A172 (cell line): ENCODE data around the gene TCFL5. TPM values are rescaled to one million over a fixed set of nuclear protein-coding genes. Genes with fewer than 3 reads are reported as not detected.
"Not testable (repeated sequence)": the region's sequence is repeated elsewhere in the genome, so short reads cannot be mapped to it uniquely, and the experiment has no call there.

Experiments used
- DNase-seq: peaks from one replicate; pipeline ENCODE4 v3.0.0-alpha.2; 2015; ENCODE audit warnings: low spot score
- total RNA-seq: library from RNA; depleted of rRNA; stranded (reverse); fragments of >200 nt; shearing (Covaris generic); gene quantifications from 2 replicates; pipeline ENCODE4 v1.2.3, GENCODE V29; 2014

Gene TCFL5
- total RNA-seq, 1 experiment from 2014 or later = 23.7 TPM

DNA sequence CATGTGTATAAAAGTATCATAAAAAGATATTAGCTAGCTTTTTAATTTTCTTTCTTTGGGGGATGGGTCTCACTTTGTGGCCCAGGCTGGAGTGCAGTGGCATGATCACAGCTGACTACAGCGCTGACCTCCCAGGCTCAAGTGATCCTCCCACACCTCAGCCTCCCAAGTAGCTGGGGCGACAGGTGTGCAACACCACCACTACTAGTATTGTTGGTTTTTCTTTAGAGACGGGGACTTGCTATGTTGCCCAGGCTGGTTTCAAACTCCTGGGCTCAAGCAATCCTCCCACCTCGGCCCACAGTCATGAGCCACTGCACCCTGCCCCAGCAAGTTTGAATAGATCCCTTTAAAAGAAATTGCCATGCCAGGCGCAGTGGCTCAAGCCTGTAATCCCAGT, 6.5 kb downstream of the TCFL5 start:
- no peak for DNase-seq

DNA sequence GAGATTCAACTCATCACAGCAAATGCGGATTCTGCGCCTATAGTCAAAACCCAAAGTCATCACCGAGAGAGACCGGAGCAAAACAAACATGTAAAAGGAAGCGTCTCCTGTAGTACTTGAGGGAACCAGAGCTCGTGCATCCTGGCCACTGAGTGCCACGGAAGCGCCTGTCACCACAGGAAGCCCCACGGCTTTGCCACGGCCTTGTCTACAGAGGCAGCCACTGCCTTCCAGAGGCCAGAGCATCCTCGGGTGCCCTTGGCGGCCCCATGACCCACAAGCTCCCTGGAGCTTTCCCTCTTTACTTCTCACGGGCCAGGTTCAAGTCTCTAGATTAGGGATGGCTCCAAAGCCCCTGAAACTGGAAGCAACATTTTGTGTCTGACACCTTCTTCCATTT, 7.5 kb downstream of the TCFL5 start:
- DNase-seq = no peak

DNA sequence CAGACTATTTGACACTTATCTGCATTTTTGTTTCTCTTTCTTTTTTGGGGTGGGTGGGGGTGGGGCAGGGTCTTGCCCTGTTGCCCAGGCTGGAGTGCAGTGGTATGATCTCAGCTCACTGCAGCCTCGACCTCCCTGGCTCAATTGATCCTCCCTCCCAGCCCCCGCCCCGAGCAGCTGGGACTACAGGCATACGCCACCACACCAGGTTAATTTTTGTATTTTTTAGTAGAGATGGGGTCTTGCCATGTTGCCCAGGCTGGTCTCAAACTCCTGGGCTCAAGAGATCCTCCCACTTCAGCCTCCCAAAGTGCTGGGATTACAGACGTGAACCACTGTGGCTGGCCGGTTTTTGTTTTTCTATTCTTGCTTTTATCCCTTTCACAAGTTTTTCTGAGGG, 8.3 kb downstream of the TCFL5 start:
- DNase-seq = not testable (repeated sequence)

DNA sequence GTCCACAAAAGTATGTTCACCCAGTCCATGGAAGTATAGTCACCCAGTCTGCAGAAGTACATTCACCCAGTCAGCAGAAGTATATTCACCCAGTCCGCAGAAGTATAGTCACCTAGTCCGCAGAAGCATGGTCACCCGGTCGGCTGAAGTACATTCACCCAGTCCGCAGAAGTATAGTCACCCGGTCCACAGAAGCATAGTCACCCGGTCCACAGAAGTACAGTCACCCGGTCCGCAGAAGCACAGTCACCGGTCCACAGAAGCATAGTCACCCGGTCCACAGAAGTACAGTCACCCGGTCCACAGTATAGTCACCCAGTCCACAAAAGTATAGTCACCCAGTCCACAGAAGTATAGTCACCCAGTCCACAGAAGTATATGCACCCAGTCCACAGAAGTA, 8.8 kb downstream of the TCFL5 start:
- no peak for DNase-seq

DNA sequence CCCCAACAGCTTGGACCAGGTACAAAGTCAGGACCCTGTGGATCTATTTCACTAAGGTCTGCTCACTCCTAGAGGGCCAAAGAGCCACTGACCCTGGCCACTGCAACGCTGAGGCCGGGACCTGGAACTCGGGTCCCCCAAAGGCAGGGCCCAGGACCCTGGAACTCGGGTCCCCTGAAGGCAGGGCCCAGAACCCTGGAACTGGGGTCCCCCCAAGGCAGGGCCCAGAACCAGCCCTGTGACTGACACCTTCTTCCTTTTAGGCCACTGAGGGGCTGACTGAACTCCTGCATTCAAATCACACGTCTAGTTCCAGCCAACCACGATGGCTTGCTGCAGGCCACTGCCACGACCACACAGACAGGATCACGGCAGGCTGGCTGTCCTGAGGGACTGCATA, 9.4 kb downstream of the TCFL5 start:
- no peak for DNase-seq

DNA sequence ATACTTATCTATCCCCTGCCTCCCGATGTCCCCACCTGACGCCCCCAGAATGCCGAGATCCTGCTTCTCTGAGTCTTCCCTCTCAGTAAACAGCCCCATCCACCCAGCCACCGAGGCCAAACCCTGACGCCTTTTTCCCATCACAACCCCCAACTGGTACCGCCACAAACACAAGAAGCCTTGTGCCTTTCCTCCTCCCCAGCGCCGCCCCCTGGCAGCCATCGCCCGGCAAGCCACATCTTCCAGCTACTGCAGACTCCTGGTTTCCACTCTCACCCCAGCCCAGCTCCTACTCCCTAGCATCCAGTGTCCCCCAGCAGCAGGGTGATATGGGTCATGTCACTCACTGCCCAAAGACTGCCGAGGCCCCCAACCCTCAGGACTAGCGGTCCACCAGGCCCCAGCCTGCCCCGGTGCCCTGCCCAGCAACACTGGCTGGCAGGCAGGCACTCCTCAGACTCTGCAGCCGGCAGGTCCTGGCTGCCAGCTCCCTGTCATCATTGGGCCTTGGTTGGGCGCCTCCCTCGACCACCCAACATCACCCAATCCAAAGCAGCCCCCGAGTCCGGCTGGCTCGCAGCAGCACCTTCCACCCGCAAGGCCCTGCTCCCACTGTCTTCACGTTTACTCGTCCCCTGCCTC, 11.2 kb downstream of the TCFL5 start:
- no peak for DNase-seq

DNA sequence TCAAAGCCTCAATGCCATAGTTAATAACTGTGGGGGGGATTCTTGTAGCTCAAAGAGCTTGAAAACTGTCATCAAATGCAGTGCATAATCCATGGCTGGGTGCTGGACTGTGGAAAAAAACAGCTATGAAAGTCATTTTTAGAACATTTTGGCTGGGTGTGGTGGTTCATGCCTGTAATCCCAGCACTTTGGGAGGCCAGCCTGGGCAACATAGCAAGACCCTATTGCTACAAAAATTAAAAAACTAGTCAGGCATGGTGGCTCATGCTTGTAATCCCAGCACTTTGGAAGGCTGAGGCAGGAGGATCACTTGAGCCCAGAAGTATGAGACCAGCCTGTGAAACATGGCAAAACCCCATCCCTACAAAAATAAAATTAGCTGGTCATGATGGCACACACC, 12.2 kb downstream of the TCFL5 start:
- DNase-seq = no peak

DNA sequence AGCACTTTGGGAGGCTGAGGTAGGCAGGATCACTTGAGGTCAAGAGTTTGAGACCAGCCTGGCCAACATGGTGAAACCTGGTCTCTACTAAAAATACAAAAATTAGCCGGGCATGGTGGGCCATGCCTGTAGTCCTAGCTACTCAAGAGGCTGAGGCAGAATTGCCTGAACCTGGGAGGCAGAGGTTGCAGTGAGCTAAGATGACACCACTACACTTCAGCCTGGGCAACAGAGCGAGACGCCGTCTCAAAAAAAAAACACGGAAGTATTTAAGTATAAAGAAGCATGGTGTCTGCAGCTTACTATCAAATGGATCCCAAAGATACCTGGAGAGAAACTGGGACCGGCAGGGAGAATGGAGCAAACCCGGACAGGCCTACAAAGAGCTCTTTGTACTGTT, 12.7 kb downstream of the TCFL5 start:
- DNase-seq = not testable (repeated sequence)

DNA sequence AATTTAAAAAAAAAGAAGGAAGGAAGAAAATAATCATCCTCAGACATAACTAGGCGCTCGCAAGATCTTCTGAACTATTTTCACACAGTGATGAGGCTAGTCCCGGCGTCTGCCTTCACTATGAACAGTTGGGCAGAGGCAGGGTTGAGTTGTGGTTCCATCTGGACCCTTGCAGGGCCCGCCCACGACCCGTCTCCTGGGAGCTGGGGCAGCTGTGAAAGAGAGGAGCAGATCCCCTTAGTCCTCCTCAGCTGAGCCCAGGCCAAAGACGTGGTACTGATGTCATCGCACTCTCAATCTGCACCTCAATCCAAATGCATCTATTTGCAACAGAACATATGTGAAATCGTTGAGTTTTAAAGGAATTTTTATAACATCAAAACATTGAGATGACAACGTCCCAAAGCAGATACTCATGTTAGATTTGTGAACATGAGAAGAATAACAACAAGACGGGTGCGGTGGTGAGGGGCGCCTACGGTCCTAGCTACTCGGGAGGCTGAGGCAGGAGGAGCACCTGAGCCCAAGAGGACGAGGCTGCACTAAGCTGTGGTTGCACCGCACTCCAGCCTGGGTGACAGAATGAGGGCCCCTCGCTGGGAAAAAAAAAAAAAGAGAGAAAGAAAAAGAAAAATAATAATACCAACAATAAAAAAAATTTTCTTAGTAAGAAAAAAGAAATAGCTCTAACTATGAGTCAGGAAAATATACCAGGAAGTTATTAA, 15.3 kb downstream of the TCFL5 start:
- no peak for DNase-seq

DNA sequence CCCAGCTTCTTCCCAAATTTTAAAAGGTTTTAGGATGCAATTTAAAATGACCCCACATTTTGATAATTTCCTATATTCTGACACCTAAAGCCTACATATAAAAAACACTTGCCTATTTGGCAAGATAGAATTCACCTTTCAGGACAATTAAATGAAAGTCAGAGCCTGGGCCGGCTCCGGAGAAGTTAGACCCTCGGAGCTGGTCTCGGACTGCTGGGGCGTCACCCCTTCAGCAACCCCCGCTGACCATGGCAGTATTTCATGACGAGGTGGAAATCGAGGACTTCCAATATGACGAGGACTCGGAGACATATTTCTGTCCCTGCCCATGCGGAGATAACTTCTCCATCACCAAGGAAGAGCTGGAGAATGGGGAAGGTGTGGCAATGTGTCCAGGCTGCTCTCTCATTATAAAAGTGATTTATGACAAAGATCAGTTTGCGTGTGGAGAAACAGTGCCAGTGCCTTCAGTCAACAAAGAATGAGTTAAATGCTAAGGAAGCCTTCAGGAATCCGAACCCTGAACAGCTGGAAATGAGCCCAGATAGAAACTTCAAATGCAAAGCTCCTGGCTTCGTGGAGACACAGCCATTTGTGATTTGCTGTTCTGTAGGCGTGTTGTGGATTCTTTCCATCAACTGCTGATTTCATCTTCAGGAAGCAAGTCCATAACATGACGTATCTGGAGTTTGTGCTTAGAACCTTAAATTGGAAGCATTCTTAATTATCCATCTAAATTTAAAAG, 16.0 kb downstream of the TCFL5 start:
- no peak for DNase-seq

DNA sequence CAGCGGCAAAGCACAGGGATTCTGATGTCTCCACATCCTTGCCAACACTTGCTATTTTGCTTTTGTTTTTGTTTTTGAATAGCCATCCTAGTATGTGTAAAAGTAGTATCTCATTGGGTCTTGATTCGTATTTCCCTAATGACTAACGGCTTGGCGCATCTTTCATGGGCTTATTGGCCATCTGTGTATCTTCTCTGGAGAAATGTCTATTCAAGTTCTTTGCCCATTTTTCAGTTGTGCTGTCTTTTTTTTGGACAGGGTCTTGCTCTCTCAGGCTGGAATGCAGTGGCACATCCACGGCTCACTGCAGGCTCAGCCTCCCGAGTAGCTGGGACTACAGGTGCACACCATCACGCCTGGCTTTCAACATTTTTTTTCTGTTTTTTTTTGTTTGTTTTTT, 17.4 kb downstream of the TCFL5 start:
- no peak for DNase-seq

DNA sequence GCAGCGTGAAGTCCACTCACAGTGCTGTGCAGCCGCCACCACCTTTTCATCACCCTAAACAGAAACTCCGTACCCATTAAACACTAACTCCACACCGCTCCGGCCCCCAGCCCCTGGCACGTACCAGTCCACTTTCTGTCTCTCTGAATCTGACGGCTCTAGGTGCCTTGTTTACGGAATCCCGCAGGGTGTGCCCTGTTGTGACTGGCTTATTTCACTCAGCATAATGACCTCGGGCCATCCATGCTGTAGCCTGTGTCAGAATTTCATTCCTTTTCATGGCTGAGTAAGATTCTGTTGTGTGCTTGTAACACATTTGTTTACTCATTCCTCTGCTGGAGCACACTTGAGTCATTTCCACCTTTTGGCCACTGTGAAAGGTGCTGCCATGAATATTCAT, 18.0 kb downstream of the TCFL5 start:
- DNase-seq = no peak

DNA sequence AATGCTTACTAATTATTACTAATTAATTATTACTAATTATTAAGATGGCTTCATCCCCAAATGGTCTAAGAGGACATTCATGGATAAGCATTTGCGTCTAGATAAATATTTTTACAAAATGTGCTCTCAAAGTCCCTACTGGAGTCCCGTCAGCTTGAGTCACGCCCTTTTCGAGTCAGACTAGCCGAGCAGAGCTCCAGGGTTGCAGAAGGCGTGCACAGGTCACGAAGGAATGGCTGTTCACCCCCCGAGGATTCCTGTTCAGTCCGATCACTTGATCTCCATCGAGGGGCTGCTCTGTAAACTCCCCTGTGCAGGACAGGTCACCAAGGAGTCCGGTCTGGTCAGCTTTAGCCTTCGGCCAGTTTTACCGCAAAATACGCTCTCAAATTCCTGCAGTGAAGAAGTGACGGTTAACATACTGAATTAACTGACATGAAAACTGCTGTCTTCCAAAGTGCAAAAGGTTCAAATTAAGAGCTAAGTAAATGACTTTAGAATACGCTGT, 19.9 kb downstream of the TCFL5 start:
- no peak for DNase-seq

DNA sequence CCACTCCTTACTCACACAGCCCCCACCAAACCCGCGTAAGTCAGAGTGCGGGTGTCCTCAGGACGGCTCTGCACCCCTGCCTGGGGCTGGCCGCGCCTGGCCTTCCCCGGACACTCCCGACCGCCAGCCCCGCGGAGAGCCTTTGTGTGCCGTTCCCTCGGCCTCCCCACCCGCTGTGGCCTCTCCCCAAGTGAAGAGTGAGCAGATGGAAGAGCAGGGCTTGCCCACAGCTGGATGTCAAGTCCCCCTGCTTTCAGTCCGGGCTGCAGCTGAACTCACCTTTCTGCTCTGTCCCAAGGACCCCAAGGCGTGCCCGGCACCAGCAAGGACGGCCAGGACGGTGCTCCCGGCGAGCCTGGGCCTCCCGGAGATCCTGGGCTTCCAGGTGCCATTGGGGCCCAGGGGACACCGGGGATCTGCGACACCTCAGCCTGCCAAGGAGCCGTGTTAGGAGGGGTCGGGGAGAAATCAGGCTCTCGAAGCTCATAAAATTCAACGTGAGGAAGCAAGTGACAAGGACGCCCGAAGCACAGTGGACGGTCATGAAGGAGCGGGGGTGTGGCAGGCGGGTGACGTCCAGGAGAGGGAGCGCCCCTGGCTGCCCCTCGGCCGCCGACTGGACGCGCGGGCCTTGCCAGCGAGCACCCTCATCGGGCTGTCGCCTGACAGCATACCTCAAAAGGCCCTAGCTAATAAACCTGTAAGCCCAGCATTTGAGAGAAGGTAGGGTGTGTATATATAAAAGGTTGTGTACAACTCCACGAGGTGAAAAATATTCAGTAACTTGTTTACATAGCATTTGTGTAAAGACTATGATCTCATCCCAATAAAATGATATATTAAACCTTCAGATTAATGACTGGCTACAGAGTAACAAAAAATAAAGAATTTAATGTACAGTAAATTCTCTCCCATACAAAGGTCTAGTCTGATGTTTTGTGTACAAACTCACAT, 21.1 kb downstream of the TCFL5 start:
- no peak for DNase-seq

DNA sequence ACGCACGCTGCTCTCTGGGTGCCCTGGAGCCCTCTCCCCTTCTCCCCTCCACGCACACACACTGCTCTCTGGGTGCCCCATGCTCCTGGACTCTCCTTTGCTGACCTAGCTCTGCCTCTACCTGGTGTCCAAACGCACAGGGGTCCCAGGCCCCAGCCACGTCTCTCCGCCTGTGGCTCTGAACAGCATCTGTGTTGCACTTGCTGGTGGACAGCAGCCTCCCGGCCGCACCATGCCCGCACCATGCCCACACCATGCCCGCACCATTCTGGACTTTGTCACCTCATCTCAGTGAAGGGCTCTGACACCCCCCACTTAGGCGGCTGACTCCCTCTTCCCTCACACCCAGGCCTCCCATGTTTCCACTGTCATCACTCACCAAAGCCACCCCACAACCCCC, 21.8 kb downstream of the TCFL5 start:
- DNase-seq = no peak

DNA sequence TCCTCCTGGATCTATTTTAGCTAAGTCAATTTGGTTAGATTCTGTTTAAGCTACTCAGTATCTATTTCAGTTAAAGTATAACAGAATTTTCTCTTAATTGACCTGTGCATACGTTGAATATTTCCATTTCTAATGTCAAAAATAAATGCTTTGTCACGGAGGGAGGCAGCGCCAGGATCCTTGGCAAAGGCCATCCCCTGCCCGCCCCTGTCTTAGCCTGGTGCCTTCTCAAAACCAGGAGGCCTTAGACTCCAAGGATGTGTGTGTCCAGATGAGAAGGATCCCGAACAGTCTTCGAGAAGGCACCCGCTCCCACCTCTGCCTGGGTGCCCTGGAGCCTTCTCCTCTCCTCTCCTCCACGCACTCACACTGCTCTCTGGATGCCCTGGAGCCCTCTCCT, 22.4 kb downstream of the TCFL5 start:
- no peak for DNase-seq

DNA sequence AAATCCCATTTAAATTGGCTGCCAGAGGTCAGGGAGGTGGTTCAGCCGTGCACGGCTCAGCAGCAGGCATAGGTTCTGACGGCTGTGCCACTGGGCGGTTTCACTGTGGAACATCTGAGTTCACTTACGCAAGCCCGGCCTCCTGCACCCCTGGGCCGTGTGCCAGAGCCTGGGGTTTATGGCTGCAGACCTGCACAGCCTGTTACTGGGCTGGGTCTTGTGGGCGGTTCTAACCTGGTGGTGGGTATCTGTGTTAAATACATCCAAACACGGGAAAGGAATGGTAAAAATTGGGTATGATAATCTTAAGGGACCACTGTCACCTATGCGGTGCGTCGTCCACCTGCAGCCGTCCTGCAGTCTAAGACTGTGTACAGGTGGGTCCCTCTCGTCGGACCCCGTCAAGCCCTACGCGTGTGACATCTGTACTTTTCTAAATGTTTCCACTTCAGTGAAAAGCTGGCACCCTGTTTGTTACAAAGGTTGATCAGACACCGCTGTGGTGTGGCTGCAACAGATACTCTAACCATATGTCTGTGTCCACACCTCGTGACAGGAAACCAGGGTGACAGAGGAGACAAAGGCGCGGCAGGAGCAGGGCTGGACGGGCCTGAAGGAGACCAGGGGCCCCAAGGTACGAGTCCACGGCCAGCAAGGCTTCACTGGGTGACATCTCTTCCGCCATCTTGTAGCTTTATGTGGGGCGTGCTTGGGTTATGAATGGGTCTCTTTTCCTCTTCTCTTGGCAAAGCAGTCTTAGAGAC, 23.3 kb downstream of the TCFL5 start:
- DNase-seq = no peak

DNA sequence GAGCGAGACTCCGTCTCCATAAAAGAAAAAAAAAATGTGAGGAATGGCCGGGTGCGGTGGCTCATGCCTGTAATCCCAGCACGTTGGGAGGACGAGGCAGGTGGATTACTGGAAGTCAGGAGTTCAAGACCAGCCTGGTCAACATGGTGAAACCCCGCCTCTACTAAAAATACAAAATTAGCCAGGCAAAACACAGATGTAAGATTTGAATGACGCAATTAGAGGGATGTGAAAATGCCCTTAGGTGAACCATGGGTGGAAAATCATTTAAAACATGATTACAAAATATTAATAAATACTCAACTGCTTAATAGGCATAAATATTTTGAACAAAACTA, 23.9 kb downstream of the TCFL5 start:
- DNase-seq = no peak

DNA sequence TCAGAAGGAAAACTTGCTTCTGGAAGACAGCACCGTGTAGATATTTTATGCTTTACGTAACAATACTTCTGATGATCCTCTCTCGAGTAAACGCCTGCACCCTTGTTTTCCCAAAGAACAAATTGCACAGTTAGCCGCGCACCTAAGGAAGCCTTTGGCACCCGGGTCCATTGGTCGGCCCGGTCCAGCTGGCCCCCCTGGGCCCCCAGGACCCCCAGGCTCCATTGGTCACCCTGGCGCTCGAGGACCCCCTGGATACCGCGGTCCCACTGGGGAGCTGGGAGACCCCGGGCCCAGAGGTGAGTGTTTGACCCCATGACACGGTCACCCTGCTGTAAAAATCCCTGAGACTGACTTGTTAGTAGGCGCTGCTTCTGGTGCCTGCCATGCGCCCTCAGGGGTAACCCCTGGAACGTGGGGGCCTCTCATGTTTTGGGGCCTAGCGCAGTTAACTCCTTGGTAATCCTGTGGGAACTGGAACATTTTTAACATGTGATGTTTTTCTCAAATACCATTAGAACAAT, 24.6 kb downstream of the TCFL5 start:
- DNase-seq = no peak

DNA sequence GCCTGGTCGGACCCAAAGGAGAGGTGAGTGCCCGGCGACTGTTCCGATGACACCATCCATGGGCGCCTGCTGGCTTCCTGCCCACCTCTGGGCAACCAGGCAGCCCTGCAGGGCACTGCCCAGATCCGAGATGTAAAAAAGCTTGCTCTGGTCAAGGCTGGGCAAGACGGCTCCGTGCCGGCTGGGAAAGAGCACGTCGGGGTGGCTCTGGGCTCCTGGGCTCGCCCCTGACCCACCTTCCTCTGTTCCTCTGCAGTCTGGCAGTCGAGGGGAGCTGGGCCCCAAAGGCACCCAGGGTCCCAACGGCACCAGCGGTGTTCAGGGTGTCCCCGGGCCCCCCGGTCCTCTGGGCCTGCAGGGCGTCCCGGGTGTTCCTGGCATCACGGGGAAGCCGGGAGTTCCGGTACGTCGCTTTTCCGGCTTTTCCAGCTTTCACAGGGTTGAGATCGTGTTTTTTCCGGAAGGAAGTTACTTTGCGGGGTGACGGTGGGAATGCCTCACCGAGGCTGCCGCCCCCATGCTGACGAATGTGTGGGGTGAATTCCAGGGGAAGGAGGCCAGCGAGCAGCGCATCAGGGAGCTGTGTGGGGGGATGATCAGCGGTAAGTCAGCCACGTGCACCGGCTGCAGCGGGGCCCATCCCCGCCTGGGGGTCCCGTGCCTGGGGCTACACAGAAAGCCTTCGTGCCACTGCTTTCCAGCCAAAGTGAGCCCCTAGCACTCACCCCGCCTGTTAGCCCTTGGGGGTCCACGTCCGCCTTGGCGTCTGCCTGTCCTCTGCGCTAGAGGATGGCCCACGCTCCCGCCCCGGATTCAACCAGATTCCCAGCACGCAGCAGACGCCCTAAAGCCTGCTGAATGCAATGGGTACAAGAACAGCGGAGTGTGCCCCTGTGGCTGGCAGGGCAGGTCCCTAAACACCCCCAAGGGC, 25.4 kb downstream of the TCFL5 start:
- no peak for DNase-seq
